Right lung (tissue), 5 donors: ENCODE measurements around the gene RAB35. TPM values are rescaled to one million over a fixed set of nuclear protein-coding genes. Genes with fewer than 3 reads are reported as not detected.

ENCODE experiments used
- DNase-seq, 2 donors: peaks; one replicate each; pipeline ENCODE4 v3.0.0-alpha.2; 2013
- polyA plus RNA-seq, 5 donors: library from polyadenylated mRNA; unstranded; fragments of 120-200 nt; gene quantifications; one replicate each; pipeline versions ENCODE4 v1.2.1 to v1.2.3, GENCODE V29; 2013; ENCODE audit warnings: inconsistent platforms in 1 of 5, low replicate concordance in 1 of 5; ENCODE audit not compliant: insufficient read length in 5 of 5, insufficient read depth in 1 of 5

Gene RAB35
- polyA plus RNA-seq, 5 donors, result 32.9 to 42.9 (median 35.5) TPM

- DNase-seq, result no peak
Measured at GRCh38 chr12:120136093-120136770, 19.7 kb upstream of the RAB35 start.

GRCh38 chr12:120134307-120134980, 17.9 kb upstream of the RAB35 start:
- no peak for DNase-seq

GRCh38 chr12:120132863-120133385, 16.4 kb upstream of the RAB35 start:
- no peak for DNase-seq

- no peak for DNase-seq
Measured at GRCh38 chr12:120132054-120132836, 15.7 kb upstream of the RAB35 start.

- DNase-seq, result no peak
Measured at GRCh38 chr12:120131116-120131515, 14.6 kb upstream of the RAB35 start.

GRCh38 chr12:120130011-120130410, 13.5 kb upstream of the RAB35 start:
- DNase-seq, result no peak

GRCh38 chr12:120126635-120127005, 10.1 kb upstream of the RAB35 start:
- no peak for DNase-seq

GRCh38 chr12:120125792-120126634, 9.5 kb upstream of the RAB35 start:
- no peak for DNase-seq

GRCh38 chr12:120125029-120125428, 8.5 kb upstream of the RAB35 start:
- no peak for DNase-seq

- no peak for DNase-seq
Measured at GRCh38 chr12:120121766-120122293, 5.3 kb upstream of the RAB35 start.

GRCh38 chr12:120121343-120121742, 4.8 kb upstream of the RAB35 start:
- DNase-seq, result no peak

- DNase-seq, result no peak
Measured at GRCh38 chr12:120119271-120119973, 2.9 kb upstream of the RAB35 start.

GRCh38 chr12:120118321-120119061, 1.9 kb upstream of the RAB35 start:
- DNase-seq, result no peak

GRCh38 chr12:120117961-120118320, 1.4 kb upstream of the RAB35 start:
- no peak for DNase-seq

GRCh38 chr12:120116792-120117651, 469 bp upstream of the RAB35 start:
- peak; percentile 91 to 96 for DNase-seq

- DNase-seq, result no peak
Measured at GRCh38 chr12:120115692-120116440, 687 bp downstream of the RAB35 start.

GRCh38 chr12:120115066-120115465, 1.5 kb downstream of the RAB35 start:
- DNase-seq, result no peak
